Ammon's horn (tissue), 1 donor: Measurements from ENCODE around the gene ACAD11.
"Not testable (repeated sequence)": the region's sequence is repeated elsewhere in the genome, so short reads cannot be mapped to it uniquely, and the experiment has no call there.

ENCODE experiments used
- DNase-seq: peaks from one replicate; pipeline ENCODE4 v3.0.0-alpha.2; 2016; ENCODE audit warnings: low spot score

Gene ACAD11

GRCh38 chr3:132652640-132653270 is 6.9 kb downstream of the ACAD11 start:
- DNase-seq, result no peak

- no peak for DNase-seq
These were observed 9.5 kb downstream of the ACAD11 start for GRCh38 chr3:132650153-132650552.

GRCh38 chr3:132645058-132645457 is 14.6 kb downstream of the ACAD11 start:
- no peak for DNase-seq

GRCh38 chr3:132643366-132643765 is 16.2 kb downstream of the ACAD11 start:
- DNase-seq, result no peak

- DNase-seq, result no peak
These were observed 17.1 kb downstream of the ACAD11 start for GRCh38 chr3:132642539-132642847.

- no peak for DNase-seq
These were observed 17.6 kb downstream of the ACAD11 start for GRCh38 chr3:132641837-132642538.

GRCh38 chr3:132641427-132641826 is 18.2 kb downstream of the ACAD11 start:
- DNase-seq, result not testable (repeated sequence)

GRCh38 chr3:132638706-132639105 is 20.9 kb downstream of the ACAD11 start:
- DNase-seq, result no peak

- no peak for DNase-seq
These were observed 22.0 kb downstream of the ACAD11 start for GRCh38 chr3:132637590-132637989.

- no peak for DNase-seq
These were observed 24.6 kb downstream of the ACAD11 start for GRCh38 chr3:132635052-132635451.

GRCh38 chr3:132630612-132631011 is 29.0 kb downstream of the ACAD11 start:
- DNase-seq, result no peak

- no peak for DNase-seq
These were observed 29.7 kb downstream of the ACAD11 start for GRCh38 chr3:132629928-132630327.

GRCh38 chr3:132628157-132628556 is 31.5 kb downstream of the ACAD11 start:
- DNase-seq, result no peak

GRCh38 chr3:132626955-132627354 is 32.7 kb downstream of the ACAD11 start:
- no peak for DNase-seq

- DNase-seq, result no peak
These were observed 34.0 kb downstream of the ACAD11 start for GRCh38 chr3:132625613-132626012.

- DNase-seq, result no peak
These were observed 34.8 kb downstream of the ACAD11 start for GRCh38 chr3:132624790-132625189.

- no peak for DNase-seq
These were observed 36.0 kb downstream of the ACAD11 start for GRCh38 chr3:132623646-132624045.

- DNase-seq, result no peak
These were observed 36.8 kb downstream of the ACAD11 start for GRCh38 chr3:132622761-132623160.

- DNase-seq, result no peak
These were observed 37.5 kb downstream of the ACAD11 start for GRCh38 chr3:132622148-132622547.

GRCh38 chr3:132616780-132617179 is 42.8 kb downstream of the ACAD11 start:
- no peak for DNase-seq

- no peak for DNase-seq
These were observed 43.7 kb downstream of the ACAD11 start for GRCh38 chr3:132615881-132616280.

GRCh38 chr3:132615301-132615700 is 44.3 kb downstream of the ACAD11 start:
- DNase-seq, result not testable (repeated sequence)

GRCh38 chr3:132606620-132607019 is 53.0 kb downstream of the ACAD11 start:
- not testable (repeated sequence) for DNase-seq

GRCh38 chr3:132606085-132606484 is 53.5 kb downstream of the ACAD11 start:
- DNase-seq, result no peak
